Measurements from ENCODE around the gene HELZ. TPM values are rescaled to one million over a fixed set of nuclear protein-coding genes. Genes with fewer than 3 reads are reported as not detected.

The HELZ gene
- total RNA-seq, 1 experiment from 2014 or later, result 40.5 TPM

GRCh38 chr17:67245073-67245693, at the start of gene HELZ (continued):
- TF ChIP-seq ZBTB33 (IDR thresholded peaks at IDR 0.05; ENCODE audit: extremely low read depth, insufficient replicate concordance, low read length) (no peak), JUND (IDR thresholded peaks at IDR 0.05) (no peak), EZH2 (IDR thresholded peaks at IDR 0.05) (no peak), SRF (IDR thresholded peaks at IDR 0.05; ENCODE audit: low read depth) (no peak), POLR2A (IDR thresholded peaks at IDR 0.05; ENCODE audit: borderline replicate concordance, extremely low read depth, insufficient read depth, insufficient read length) (peak; percentile 67)

- H3K9ac ChIP-seq (ENCODE audit: low read length), result no peak overlapping the region
- ChIA-PET POLR2A (no interaction called here), RAD21 (ENCODE audit: low non-redundant PET in 1 of 2, low total read pairs in 2 of 2, uncharacterized antibody in 2 of 2, unreplicated experiment in 2 of 2) (interaction anchor here (0.7 to 1.8 kb wide), 2 partner anchors 72 to 376 kb away, joined by 5 read pairs; no protein-coding TSS in a partner anchor), CTCF (interaction anchor here (1.3 to 1.6 kb wide), 3 partner anchors 14 to 72 kb away, joined by 3 to 9 read pairs (median 4); no protein-coding TSS in a partner anchor)
- H3K4me1 ChIP-seq (ENCODE audit: control insufficient read depth in 1 of 2, insufficient read depth in 2 of 2, low read length in 2 of 2), result peaks cover 0 to 6% of the 10 kb centered on the region in 2 experiments; a peak in 2 of 4 replicates
- BruUV-seq (replicated peaks), result no TSS peak
- H3K4me3 ChIP-seq (replicated peaks in 1 of 2; ENCODE audit: low read depth in 1 of 2, low read length in 2 of 2), result no peak overlapping the region
- H3K36me3 ChIP-seq (ENCODE audit: control insufficient read depth in 1 of 2, insufficient read depth in 2 of 2, low read length in 2 of 2), result no peaks in the 10 kb centered on the region
- no peaks in the 10 kb centered on the region for H3K9me2 ChIP-seq (ENCODE audit: insufficient read depth)
- H3K4me2 ChIP-seq (ENCODE audit: low read length), result peak overlapping the region; percentile 60
- peak; percentile 99 for ATAC-seq
- H2AFZ ChIP-seq (ENCODE audit: low read depth, low read length, poor library complexity, severe bottlenecking), result peak overlapping the region; percentile 98
- peak; percentile 69 for DNase-seq (ENCODE audit: low read depth, low spot score)
- H3K27me3 ChIP-seq (ENCODE audit: insufficient read depth, low read length), result no peaks in the 10 kb centered on the region
- no peaks in the 10 kb centered on the region for H3K9me3 ChIP-seq (ENCODE audit: control insufficient read depth in 1 of 2, insufficient read depth in 1 of 2, low read depth in 1 of 2, low read length in 2 of 2)
- intact Hi-C loops (cut with micrococcal nuclease), result loop anchor here (1.0 kb wide), 1 partner anchor 72 kb away; no protein-coding TSS in a partner anchor
- no peaks in the 10 kb centered on the region for H4K20me1 ChIP-seq (ENCODE audit: insufficient read depth)
- H3K27ac ChIP-seq (ENCODE audit: low read depth, low read length), result no peak overlapping the region
- no peaks in the 10 kb centered on the region for H3K79me2 ChIP-seq (ENCODE audit: insufficient read depth, low read length)
- no peak for TF ChIP-seq ZBTB33 (IDR thresholded peaks at IDR 0.05; ENCODE audit: extremely low read depth, insufficient replicate concordance, low read length)
- TF ChIP-seq CEBPB (IDR thresholded peaks at IDR 0.05; ENCODE audit: low read depth), result no peak
- TF ChIP-seq POLR2A (IDR thresholded peaks at IDR 0.05; ENCODE audit: borderline replicate concordance, extremely low read depth, insufficient read depth, insufficient read length), result no peak
- TF ChIP-seq CBX3 (IDR thresholded peaks at IDR 0.05; ENCODE audit: low read depth), result no peak
- peak; percentile 59 for TF ChIP-seq YY1 (IDR thresholded peaks at IDR 0.05; ENCODE audit: extremely low read depth, insufficient replicate concordance, low read depth, low read length)
- peak; percentile 89 to 98 (median 91) for TF ChIP-seq CTCF (IDR thresholded peaks at IDR 0.05 in 2 of 3, conservative IDR thresholded peaks at IDR 0.05 in 1 of 3; ENCODE audit: borderline replicate concordance in 1 of 3, insufficient read depth in 1 of 3, low read depth in 2 of 3, low read length in 2 of 3)
- peak; percentile 80 for TF ChIP-seq EGR1 (IDR thresholded peaks at IDR 0.05; ENCODE audit: low read depth)
- no peak for TF ChIP-seq MAX (IDR thresholded peaks at IDR 0.05)
- no peak for TF ChIP-seq FOSL1 (IDR thresholded peaks at IDR 0.05; ENCODE audit: low read depth)
- no peak for TF ChIP-seq TCF7L2 (IDR thresholded peaks at IDR 0.05; ENCODE audit: borderline replicate concordance, extremely low read depth, insufficient read depth, insufficient read length)
- no peak for TF ChIP-seq ELF1 (IDR thresholded peaks at IDR 0.05; ENCODE audit: borderline replicate concordance, low read depth)
- TF ChIP-seq RAD21 (IDR thresholded peaks at IDR 0.05; ENCODE audit: low read depth), result peak; percentile 91
- no peak for TF ChIP-seq SRF (IDR thresholded peaks at IDR 0.05; ENCODE audit: low read depth)
- no peak for TF ChIP-seq EZH2 (IDR thresholded peaks at IDR 0.05)
These were observed 48.5 kb upstream of the HELZ start for GRCh38 chr17:67293251-67294203.
